GM06990 (cell line): ENCODE data around the gene USP5.

Source experiments
- DNase-seq: peaks from one replicate; pipeline ENCODE4 v3.0.0-alpha.2; 2011; ENCODE audit not compliant: insufficient read length; ENCODE audit errors: extremely low read depth
- H3K27me3 ChIP-seq: replicated peaks from 2 replicates; pipeline ENCODE4 v1.6.0; 2011; ENCODE audit warnings: low read length; ENCODE audit not compliant: control insufficient read depth, insufficient read depth
- H3K36me3 ChIP-seq: 2 replicates; pipeline ENCODE4 v1.5.1; 2011; ENCODE audit warnings: low read length; ENCODE audit not compliant: control insufficient read depth, insufficient read depth
- H3K4me3 ChIP-seq: replicated peaks from 2 replicates; pipeline ENCODE4 v1.5.1; 2011; ENCODE audit warnings: low read depth, mild to moderate bottlenecking, control low read depth, low read length
- TF ChIP-seq, protein P1 (sequence below): IDR thresholded peaks from 2 replicates; pipeline ENCODE4 v1.5.1; 2011; ENCODE audit warnings: low read length, control low read depth, mild to moderate bottlenecking, inconsistent platforms; ENCODE audit not compliant: insufficient read depth, poor library complexity, severe bottlenecking

Gene USP5

GRCh38 chr12:6824085-6824775, 27.7 kb upstream of the USP5 start:
- Histone ChIP-seq H3K4me3 (no peak overlapping the region), H3K36me3 (no peaks in the 10 kb centered on the region), H3K27me3 (peaks cover 8% of the 10 kb centered on the region)
- DNase-seq: no peak
- TF ChIP-seq, protein P1, sequence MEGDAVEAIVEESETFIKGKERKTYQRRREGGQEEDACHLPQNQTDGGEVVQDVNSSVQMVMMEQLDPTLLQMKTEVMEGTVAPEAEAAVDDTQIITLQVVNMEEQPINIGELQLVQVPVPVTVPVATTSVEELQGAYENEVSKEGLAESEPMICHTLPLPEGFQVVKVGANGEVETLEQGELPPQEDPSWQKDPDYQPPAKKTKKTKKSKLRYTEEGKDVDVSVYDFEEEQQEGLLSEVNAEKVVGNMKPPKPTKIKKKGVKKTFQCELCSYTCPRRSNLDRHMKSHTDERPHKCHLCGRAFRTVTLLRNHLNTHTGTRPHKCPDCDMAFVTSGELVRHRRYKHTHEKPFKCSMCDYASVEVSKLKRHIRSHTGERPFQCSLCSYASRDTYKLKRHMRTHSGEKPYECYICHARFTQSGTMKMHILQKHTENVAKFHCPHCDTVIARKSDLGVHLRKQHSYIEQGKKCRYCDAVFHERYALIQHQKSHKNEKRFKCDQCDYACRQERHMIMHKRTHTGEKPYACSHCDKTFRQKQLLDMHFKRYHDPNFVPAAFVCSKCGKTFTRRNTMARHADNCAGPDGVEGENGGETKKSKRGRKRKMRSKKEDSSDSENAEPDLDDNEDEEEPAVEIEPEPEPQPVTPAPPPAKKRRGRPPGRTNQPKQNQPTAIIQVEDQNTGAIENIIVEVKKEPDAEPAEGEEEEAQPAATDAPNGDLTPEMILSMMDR: no peak

DNA sequence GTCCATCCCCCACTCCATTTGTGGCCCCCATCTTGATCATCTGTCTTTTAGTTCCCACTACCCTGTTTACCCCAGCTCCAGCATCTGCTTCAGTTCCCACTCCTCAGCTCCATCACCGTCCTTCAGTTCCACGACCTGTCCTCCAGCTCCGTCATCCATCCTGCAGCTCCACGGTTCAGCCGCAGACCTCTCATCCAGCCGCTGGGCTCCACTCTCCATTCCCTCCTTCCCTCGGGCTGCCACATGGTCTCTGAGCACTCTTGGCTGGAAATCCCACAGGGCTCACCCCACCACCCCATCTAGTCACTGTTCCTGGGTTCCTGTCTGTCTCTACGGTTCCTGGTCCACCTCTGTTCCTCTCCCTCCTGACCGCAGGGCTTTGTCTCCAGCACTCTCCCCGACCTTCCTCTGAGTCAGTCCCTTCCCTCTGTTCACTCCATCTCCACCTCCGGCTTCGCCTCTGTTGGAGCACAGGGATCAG, 27.0 kb upstream of the USP5 start:
- Histone ChIP-seq H3K27me3 (peaks cover 8% of the 10 kb centered on the region), H3K36me3 (no peaks in the 10 kb centered on the region), H3K4me3 (no peak overlapping the region)
- DNase-seq: no peak
- TF ChIP-seq, protein P1: no peak

DNA sequence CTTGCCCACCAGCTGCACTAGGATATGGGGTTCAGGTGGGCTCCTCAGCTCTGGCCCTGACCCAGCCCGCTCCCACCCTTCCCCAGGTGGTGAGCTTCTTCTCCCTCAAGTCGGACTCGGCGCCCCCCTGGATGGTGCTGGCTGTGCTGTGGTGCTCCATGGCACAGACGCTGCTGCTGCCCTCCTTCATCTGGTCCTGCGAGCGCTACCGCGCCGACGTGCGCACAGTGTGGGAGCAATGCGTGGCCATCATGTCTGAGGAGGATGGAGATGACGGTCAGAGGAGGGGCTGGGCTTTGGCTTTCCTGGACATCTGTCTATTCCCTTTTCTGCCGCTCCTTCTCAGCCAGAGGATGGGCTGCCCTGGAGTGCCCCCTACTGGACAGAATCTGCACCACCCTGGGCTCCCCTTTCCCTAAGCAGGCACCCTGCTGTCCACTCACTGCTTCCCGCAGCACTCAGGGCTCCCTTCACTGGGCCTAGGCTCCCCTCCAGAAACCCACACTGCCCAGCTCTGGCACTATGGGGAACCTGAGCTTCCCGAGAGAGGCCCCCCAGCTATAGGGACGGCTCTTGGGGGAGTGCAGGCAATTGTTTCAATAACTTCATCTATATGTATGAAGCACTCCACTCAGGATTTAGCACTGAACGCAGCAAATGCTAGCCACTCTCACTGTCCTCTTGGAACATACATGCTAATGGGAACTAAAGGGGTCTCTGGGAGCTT, 26.4 kb upstream of the USP5 start:
- DNase-seq: no peak
- Histone ChIP-seq H3K4me3 (no peak overlapping the region), H3K36me3 (no peaks in the 10 kb centered on the region), H3K27me3 (peaks cover 6% of the 10 kb centered on the region)
- TF ChIP-seq, protein P1: peak; percentile 72

- TF ChIP-seq, protein P1: no peak
- H3K4me3 ChIP-seq: no peak overlapping the region
- no peaks in the 10 kb centered on the region for H3K36me3 ChIP-seq
- H3K27me3 ChIP-seq: peaks cover 7% of the 10 kb centered on the region
- no peak for DNase-seq
Observed at GRCh38 chr12:6826125-6826733, 25.7 kb upstream of the USP5 start.

- Histone ChIP-seq H3K27me3 (peaks cover 6% of the 10 kb centered on the region), H3K4me3 (no peak overlapping the region), H3K36me3 (no peaks in the 10 kb centered on the region)
- DNase-seq: no peak
- TF ChIP-seq, protein P1: no peak
Observed at GRCh38 chr12:6826734-6827436, 25.1 kb upstream of the USP5 start.
